GM23248 (cell line): ENCODE results near the gene SCYGR8.

ENCODE experiments used
- EZH2 ChIP-seq: fragments of 200-600 bp; sonication (generic); IDR thresholded peaks from 2 replicates; pipeline ENCODE4 v1.6.1; 2018; ENCODE audit warnings: antibody characterized with exemption, mild to moderate bottlenecking; ENCODE audit not compliant: insufficient read depth, poor library complexity, severe bottlenecking
- EZH2phosphoT487 ChIP-seq: fragments of 200-600 bp; sonication (generic); IDR thresholded peaks from 2 replicates; pipeline ENCODE4 v1.6.1; 2018; ENCODE audit warnings: antibody characterized with exemption, moderate library complexity, mild to moderate bottlenecking, low read depth; ENCODE audit not compliant: insufficient read depth

GRCh38 chr2:227701556-227701955 lies 44.1 kb upstream of the SCYGR8 start:
- no peak for TF ChIP-seq EZH2
- no peak for TF ChIP-seq EZH2phosphoT487
